Trophoblast cell (in vitro differentiated cells and primary cell): Measurements from ENCODE around the gene DIS3L2.
"Not testable (repeated sequence)": the region's sequence is repeated elsewhere in the genome, so short reads cannot be mapped to it uniquely, and the experiment has no call there.

Experiments
- DNase-seq, 2 donors: peaks; one replicate each; pipeline ENCODE4 v3.0.0-alpha.2; 2016
- H2AFZ ChIP-seq: 2 replicates; pipeline ENCODE4 v1.6.1; 2013; ENCODE audit warnings: low read length, moderate library complexity, mild to moderate bottlenecking; ENCODE audit not compliant: insufficient read depth, poor library complexity
- H2AK5ac ChIP-seq: 2 replicates; pipeline ENCODE4 v1.6.1; 2013; ENCODE audit warnings: mild to moderate bottlenecking, low read length
- H2BK120ac ChIP-seq: 2 replicates; pipeline ENCODE4 v1.6.1; 2013; ENCODE audit warnings: low read length, mild to moderate bottlenecking, moderate library complexity; ENCODE audit not compliant: insufficient read depth, poor library complexity
- H2BK12ac ChIP-seq: 2 replicates; pipeline ENCODE4 v1.6.1; 2013; ENCODE audit warnings: mild to moderate bottlenecking, low read length, moderate library complexity
- H2BK5ac ChIP-seq: 2 replicates; pipeline ENCODE4 v1.6.1; 2013; ENCODE audit warnings: low read length, low read depth, moderate library complexity, mild to moderate bottlenecking; ENCODE audit not compliant: poor library complexity
- H3K14ac ChIP-seq: 2 replicates; pipeline ENCODE4 v1.6.1; 2013; ENCODE audit warnings: mild to moderate bottlenecking, low read length
- H3K18ac ChIP-seq: 2 replicates; pipeline ENCODE4 v1.6.1; 2013; ENCODE audit warnings: mild to moderate bottlenecking, low read length
- H3K23ac ChIP-seq: 2 replicates; pipeline ENCODE4 v1.6.1; 2013; ENCODE audit warnings: low read length
- H3K27ac ChIP-seq: 2 replicates; pipeline ENCODE4 v1.5.1; 2013; ENCODE audit warnings: low read depth, mild to moderate bottlenecking, inconsistent platforms, low read length, moderate library complexity
- H3K27me3 ChIP-seq: 2 replicates; pipeline ENCODE4 v1.6.1; 2013; ENCODE audit warnings: inconsistent platforms, mild to moderate bottlenecking, low read length, moderate library complexity; ENCODE audit not compliant: insufficient read depth
- H3K36me3 ChIP-seq, 2 experiments: 1 replicate in 1 of 2; 2 replicates in 1 of 2; pipeline ENCODE4 v1.6.1; 2013; ENCODE audit warnings: low read length in 2 of 2, mild to moderate bottlenecking in 2 of 2, moderate library complexity in 1 of 2; ENCODE audit not compliant: insufficient read depth in 2 of 2, control insufficient read depth in 1 of 2
- H3K4ac ChIP-seq: 2 replicates; pipeline ENCODE4 v1.6.1; 2013; ENCODE audit warnings: low read depth, mild to moderate bottlenecking, low read length, moderate library complexity
- H3K4me1 ChIP-seq, 2 experiments: 1 replicate in 1 of 2; 2 replicates in 1 of 2; pipeline ENCODE4 v1.6.1; 2013; ENCODE audit warnings: low read length in 2 of 2, mild to moderate bottlenecking in 2 of 2, moderate library complexity in 1 of 2; ENCODE audit not compliant: insufficient read depth in 2 of 2, control insufficient read depth in 1 of 2
- H3K4me2 ChIP-seq: 2 replicates; pipeline ENCODE4 v1.6.1; 2013; ENCODE audit warnings: inconsistent platforms, mild to moderate bottlenecking, low read length, moderate library complexity
- H3K4me3 ChIP-seq: 2 replicates; pipeline ENCODE4 v1.5.1; 2013; ENCODE audit warnings: mild to moderate bottlenecking, low read depth, low read length, inconsistent platforms
- H3K79me1 ChIP-seq: one replicate; pipeline ENCODE4 v1.6.1; 2013; ENCODE audit warnings: low read length
- H3K79me2 ChIP-seq: 2 replicates; pipeline ENCODE4 v1.6.1; 2013; ENCODE audit warnings: low read length, mild to moderate bottlenecking; ENCODE audit not compliant: control insufficient read depth, insufficient read depth, poor library complexity
- H3K9ac ChIP-seq: 2 replicates; pipeline ENCODE4 v1.6.1; 2013; ENCODE audit warnings: mild to moderate bottlenecking, low read length
- H3K9me3 ChIP-seq: 2 replicates; pipeline ENCODE4 v1.6.1; 2013; ENCODE audit warnings: low read depth, mild to moderate bottlenecking, control low read depth, inconsistent platforms, low read length; ENCODE audit not compliant: insufficient read depth
- H4K12ac ChIP-seq: 2 replicates; pipeline ENCODE4 v1.6.1; 2013; ENCODE audit warnings: low read depth, mild to moderate bottlenecking, low read length, moderate library complexity
- H4K8ac ChIP-seq: 2 replicates; pipeline ENCODE4 v1.6.1; 2013; ENCODE audit warnings: low read depth, mild to moderate bottlenecking, low read length, moderate library complexity
- H4K91ac ChIP-seq: one replicate; pipeline ENCODE4 v1.6.1; 2013; ENCODE audit warnings: low read depth, mild to moderate bottlenecking, low read length, moderate library complexity
- WGBS: extraction: QIAGEN DNeasy Blood & Tissue Kit; methylation state at CpG from one replicate; pipeline ENCODE4 v1.1.7; 2013; ENCODE audit warnings: missing lambda C conversion rate; ENCODE audit not compliant: insufficient read length, insufficient coverage; ENCODE audit errors: extremely low coverage; 5-methylcytosine and 5-hydroxymethylcytosine counted together

DIS3L2 gene

DNA sequence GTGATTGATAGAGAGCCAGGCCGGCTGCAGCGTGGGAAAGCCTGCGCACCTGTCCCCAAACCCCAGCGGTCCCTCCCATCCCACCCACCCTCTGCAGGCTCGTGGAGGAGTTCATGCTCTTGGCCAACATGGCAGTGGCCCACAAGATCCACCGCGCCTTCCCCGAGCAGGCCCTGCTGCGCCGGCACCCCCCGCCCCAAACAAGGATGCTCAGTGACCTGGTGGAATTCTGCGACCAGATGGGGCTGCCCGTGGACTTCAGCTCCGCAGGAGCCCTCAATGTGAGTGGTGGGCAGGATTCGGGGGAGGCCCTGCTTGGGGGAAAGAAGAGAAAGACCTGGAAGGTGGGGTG, 368.2 kb downstream of the DIS3L2 start:
- WGBS: no CpG with 5 or more reads among the region's 15 CpGs
- no peak overlapping the region for H3K4me2 ChIP-seq

DNA sequence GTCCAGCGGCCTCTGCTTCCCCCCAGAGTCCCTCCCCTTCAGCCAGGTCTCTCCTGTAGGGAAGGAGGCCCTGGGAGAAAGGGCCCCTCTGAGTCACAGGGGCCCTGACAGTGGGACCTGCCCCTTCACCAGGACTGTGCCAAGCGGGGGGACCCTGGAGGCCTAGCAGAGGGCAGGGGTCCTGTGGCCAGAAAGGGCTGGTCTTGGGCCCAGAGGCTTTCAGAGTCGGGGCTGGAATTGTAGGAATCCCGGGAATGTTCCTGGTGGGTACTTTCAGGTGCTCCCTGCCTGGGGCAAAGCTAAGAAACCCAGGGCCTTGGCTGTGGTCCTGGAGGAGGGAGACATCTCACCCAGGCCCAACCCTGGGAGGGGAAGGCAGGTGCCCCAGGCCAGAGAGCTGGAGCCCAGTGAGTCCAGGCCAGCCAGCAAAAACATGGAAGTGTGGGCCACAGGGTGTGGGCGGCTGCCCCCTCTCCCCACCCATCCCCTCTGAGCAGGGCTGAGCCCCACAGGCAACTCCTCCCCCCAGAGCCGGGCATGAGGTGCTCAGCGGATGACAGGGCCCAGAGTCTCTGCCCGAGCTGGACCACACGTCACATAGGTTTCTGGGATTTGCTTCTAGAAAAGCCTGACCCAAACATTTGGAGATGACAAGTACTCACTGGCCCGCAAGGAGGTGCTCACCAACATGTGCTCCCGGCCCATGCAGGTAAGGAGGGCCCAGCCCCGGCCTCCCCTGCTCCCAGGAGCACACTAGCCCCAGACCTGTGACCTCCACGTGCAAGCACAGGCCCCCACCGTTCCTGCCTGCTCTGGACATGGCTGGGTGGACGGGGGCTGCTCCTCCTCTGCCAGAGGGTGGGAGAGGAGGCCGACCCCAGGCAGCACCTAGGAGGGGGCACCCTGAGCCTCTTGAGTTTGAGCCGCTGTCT, 368.8 kb downstream of the DIS3L2 start:
- H4K12ac ChIP-seq: no peak overlapping the region
- DNase-seq: peak; percentile 33 to 57
- no peak overlapping the region for H4K8ac ChIP-seq
- no peaks in the 10 kb centered on the region for H3K36me3 ChIP-seq
- H3K27me3 ChIP-seq: no peaks in the 10 kb centered on the region
- H3K14ac ChIP-seq: no peak overlapping the region
- peak overlapping the region; percentile 46 for H2BK120ac ChIP-seq
- no peak overlapping the region for H2BK5ac ChIP-seq
- H3K4me3 ChIP-seq: no peak overlapping the region
- no peak overlapping the region for H2AFZ ChIP-seq
- H3K4me2 ChIP-seq: no peak overlapping the region
- no peak overlapping the region for H3K23ac ChIP-seq
- no peak overlapping the region for H3K18ac ChIP-seq
- no peak overlapping the region for H4K91ac ChIP-seq
- H2BK12ac ChIP-seq: no peak overlapping the region
- H3K27ac ChIP-seq: no peak overlapping the region
- WGBS: no CpG with 5 or more reads among the region's 17 CpGs
- H2AK5ac ChIP-seq: no peak overlapping the region
- H3K4me1 ChIP-seq: peaks cover 5 to 10% of the 10 kb centered on the region in 2 experiments
- no peak overlapping the region for H3K4ac ChIP-seq
- no peaks in the 10 kb centered on the region for H3K79me1 ChIP-seq
- peaks cover 2% of the 10 kb centered on the region for H3K9me3 ChIP-seq
- no peak overlapping the region for H3K9ac ChIP-seq
- no peaks in the 10 kb centered on the region for H3K79me2 ChIP-seq

More for the DNA sequence above, 368.2 kb downstream of the DIS3L2 start:
- Histone ChIP-seq H3K23ac (no peak overlapping the region), H3K14ac (no peak overlapping the region), H2AFZ (no peak overlapping the region), H3K18ac (no peak overlapping the region), H4K91ac (no peak overlapping the region), H4K12ac (no peak overlapping the region), H2AK5ac (no peak overlapping the region), H3K4me1 (peaks cover 5 to 10% of the 10 kb centered on the region in 2 experiments), H3K9ac (no peak overlapping the region), H3K27me3 (no peaks in the 10 kb centered on the region), H3K27ac (no peak overlapping the region), H3K79me2 (no peaks in the 10 kb centered on the region), H3K9me3 (peaks cover 2% of the 10 kb centered on the region), H3K4me3 (no peak overlapping the region), H2BK120ac (peak overlapping the region; percentile 46), H4K8ac (no peak overlapping the region), H2BK12ac (no peak overlapping the region), H2BK5ac (no peak overlapping the region), H3K79me1 (no peaks in the 10 kb centered on the region), H3K4ac (no peak overlapping the region), H3K36me3 (no peaks in the 10 kb centered on the region)
- no peak for DNase-seq

DNA sequence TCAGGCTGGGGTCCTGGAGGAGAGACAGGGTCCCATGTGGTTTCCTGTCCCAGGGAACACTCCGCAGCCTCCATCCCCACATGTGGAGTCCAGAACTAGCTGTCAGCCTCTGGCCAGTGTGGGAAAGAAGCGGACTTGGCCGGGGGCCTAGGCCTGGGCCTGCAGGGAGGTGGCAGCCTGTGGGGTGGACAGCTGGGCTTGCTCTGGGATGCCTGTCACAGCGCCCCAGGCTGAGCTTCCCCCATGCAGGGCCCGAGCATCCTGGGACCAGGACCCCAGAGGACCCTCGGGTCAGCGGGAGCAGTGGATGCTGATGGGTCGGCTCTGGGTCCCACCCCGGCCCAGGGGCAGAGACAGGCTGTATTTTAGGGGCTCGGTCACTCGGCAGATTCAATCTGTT, 369.5 kb downstream of the DIS3L2 start:
- H3K4ac ChIP-seq, H3K14ac ChIP-seq, H3K9me3 ChIP-seq, H3K4me2 ChIP-seq, DNase-seq, H4K8ac ChIP-seq, H2BK120ac ChIP-seq, H2BK5ac ChIP-seq, H3K4me1 ChIP-seq, H3K4me3 ChIP-seq, H3K9ac ChIP-seq, H3K27ac ChIP-seq, H3K79me2 ChIP-seq, H4K12ac ChIP-seq, H2AK5ac ChIP-seq, H4K91ac ChIP-seq, H3K23ac ChIP-seq, H3K79me1 ChIP-seq, H2BK12ac ChIP-seq, H3K27me3 ChIP-seq, H2AFZ ChIP-seq, H3K18ac ChIP-seq, H3K36me3 ChIP-seq: not testable (repeated sequence)
- WGBS: no CpG with 5 or more reads among the region's 11 CpGs

DNA sequence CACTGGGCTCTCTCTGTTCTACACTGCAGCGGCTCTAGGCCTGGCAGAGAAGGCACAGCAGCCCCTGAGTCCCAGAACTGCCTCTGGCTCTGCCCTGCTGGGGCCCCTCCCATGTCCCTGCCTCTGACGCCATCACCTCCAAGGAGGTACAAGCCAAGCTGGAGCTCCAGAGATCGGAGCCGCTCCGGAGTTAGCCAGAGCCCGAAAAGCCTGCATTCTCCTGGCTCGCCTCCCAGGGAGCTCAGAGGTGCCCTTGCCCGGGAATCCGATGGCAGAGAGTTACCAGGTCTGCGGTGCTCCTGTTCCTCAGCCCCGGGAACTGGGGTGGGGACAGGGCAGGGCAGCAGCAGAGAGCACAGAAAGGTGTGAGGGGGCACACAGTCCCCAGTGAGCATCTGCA, 370.1 kb downstream of the DIS3L2 start:
- not testable (repeated sequence) for H3K9me3 ChIP-seq
- WGBS: no CpG with 5 or more reads among the region's 11 CpGs

More for the DNA sequence above, 370.1 kb downstream of the DIS3L2 start:
- not testable (repeated sequence) for H3K4me3 ChIP-seq, H4K12ac ChIP-seq, H2AFZ ChIP-seq, H3K79me2 ChIP-seq, H3K23ac ChIP-seq, H3K27me3 ChIP-seq, H2BK5ac ChIP-seq, H2BK120ac ChIP-seq, H3K18ac ChIP-seq, H3K4me1 ChIP-seq, H2AK5ac ChIP-seq, H3K14ac ChIP-seq, H3K79me1 ChIP-seq, H3K9ac ChIP-seq, H3K36me3 ChIP-seq, H4K8ac ChIP-seq, H3K27ac ChIP-seq, DNase-seq, H2BK12ac ChIP-seq, H3K4ac ChIP-seq, H4K91ac ChIP-seq, H3K4me2 ChIP-seq
